Measurements from ENCODE around the gene SNTN. TPM values are rescaled to one million over a fixed set of nuclear protein-coding genes. Genes with fewer than 3 reads are reported as not detected.

Gene SNTN
- total RNA-seq, 1 donor from 2014 or later, result 0.22 TPM

DNA sequence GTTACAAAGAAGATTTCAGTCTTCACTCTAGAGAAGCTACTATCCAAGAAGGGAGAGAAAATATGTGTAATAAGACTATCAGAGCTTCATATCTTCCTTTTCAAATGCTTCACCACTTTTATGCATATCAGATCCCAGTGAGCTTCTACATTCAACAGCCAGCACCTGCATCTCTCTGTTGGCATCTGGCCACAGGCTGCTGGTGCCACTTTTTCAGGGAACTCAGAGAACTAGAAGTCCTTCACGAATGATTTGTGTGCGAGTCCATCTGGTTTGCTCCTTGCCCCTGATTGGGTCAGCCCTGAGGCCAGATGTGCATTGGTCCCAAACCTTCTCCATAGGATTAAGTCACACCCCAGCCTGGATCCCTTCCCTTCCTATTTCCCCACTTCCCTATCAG lies 22.1 kb downstream of the SNTN start:
- DNase-seq (ENCODE audit: low spot score in 2 of 2, unreplicated experiment in 2 of 2), result no peak
- no peak for TF ChIP-seq CTCF (IDR thresholded peaks at IDR 0.05; ENCODE audit: unreplicated experiment)
- H3K36me3 Mint-ChIP-seq, result no peaks in the 10 kb centered on the region
- no peak overlapping the region for H3K27ac Mint-ChIP-seq
- no peaks in the 10 kb centered on the region for H3K4me1 Mint-ChIP-seq
- no peak overlapping the region for H3K4me3 Mint-ChIP-seq
- H3K27me3 Mint-ChIP-seq (ENCODE audit: low read depth), result peaks cover 39% of the 10 kb centered on the region
- no peaks in the 10 kb centered on the region for H3K9me3 Mint-ChIP-seq

DNA sequence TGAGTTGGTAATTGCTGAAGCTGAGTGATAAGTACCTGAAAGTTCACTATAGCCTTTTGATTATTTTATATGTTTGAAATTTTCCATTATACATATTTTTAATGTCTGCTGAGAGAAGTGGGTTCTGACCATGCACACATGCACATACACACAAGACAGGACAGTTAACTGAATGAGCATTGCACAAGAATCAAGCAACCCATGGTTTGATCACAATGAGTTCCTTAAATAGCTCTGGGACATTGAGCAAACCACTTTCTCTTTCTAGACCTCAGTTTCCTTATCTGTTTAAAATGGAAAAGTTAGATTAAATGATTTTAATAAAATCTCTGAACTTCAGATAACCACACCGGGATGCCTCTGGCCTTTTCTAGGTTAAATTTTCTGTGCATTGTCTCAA lies 26.7 kb downstream of the SNTN start:
- no peak overlapping the region for H3K27ac Mint-ChIP-seq
- no peak for DNase-seq (ENCODE audit: low spot score in 2 of 2, unreplicated experiment in 2 of 2)
- no peak overlapping the region for H3K4me3 Mint-ChIP-seq
- H3K36me3 Mint-ChIP-seq, result no peaks in the 10 kb centered on the region
- H3K9me3 Mint-ChIP-seq, result no peaks in the 10 kb centered on the region
- TF ChIP-seq CTCF (IDR thresholded peaks at IDR 0.05; ENCODE audit: unreplicated experiment), result no peak
- peaks cover 24% of the 10 kb centered on the region for H3K27me3 Mint-ChIP-seq (ENCODE audit: low read depth)
- H3K4me1 Mint-ChIP-seq, result no peaks in the 10 kb centered on the region

DNA sequence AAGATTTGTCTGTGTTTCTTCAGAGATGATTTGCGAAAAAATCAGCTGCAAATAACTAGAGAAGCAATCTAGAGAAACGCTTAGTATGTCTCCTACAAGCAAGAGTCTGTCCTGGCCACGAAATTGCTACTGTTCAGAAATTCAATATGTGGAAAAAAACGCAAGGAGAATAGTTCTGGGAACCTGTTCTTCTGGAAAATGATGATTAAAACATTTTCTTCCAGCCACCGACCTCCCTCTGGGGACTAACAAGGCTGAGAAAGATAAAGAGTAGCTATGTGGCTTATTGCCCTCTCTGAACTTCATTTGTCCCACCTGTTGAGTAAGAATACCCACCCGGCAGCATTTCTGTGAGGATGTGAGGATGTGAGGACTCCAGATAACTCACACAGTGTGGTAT lies 31.6 kb downstream of the SNTN start:
- Mint-ChIP-seq H3K27ac (no peak overlapping the region), H3K27me3 (ENCODE audit: low read depth) (peaks cover 13% of the 10 kb centered on the region), H3K36me3 (no peaks in the 10 kb centered on the region), H3K9me3 (no peaks in the 10 kb centered on the region), H3K4me1 (no peaks in the 10 kb centered on the region), H3K4me3 (no peak overlapping the region)
- DNase-seq (ENCODE audit: low spot score in 2 of 2, unreplicated experiment in 2 of 2), result no peak
- TF ChIP-seq CTCF (IDR thresholded peaks at IDR 0.05; ENCODE audit: unreplicated experiment), result no peak

GRCh38 chr3:63685340-63685739 lies 32.9 kb downstream of the SNTN start:
- H3K36me3 Mint-ChIP-seq, result no peaks in the 10 kb centered on the region
- peaks cover 9% of the 10 kb centered on the region for H3K27me3 Mint-ChIP-seq (ENCODE audit: low read depth)
- H3K27ac Mint-ChIP-seq, result no peak overlapping the region
- no peaks in the 10 kb centered on the region for H3K4me1 Mint-ChIP-seq
- H3K4me3 Mint-ChIP-seq, result no peak overlapping the region
- TF ChIP-seq CTCF (IDR thresholded peaks at IDR 0.05; ENCODE audit: unreplicated experiment), result no peak
- no peaks in the 10 kb centered on the region for H3K9me3 Mint-ChIP-seq
- DNase-seq (ENCODE audit: low spot score in 2 of 2, unreplicated experiment in 2 of 2), result no peak

DNA sequence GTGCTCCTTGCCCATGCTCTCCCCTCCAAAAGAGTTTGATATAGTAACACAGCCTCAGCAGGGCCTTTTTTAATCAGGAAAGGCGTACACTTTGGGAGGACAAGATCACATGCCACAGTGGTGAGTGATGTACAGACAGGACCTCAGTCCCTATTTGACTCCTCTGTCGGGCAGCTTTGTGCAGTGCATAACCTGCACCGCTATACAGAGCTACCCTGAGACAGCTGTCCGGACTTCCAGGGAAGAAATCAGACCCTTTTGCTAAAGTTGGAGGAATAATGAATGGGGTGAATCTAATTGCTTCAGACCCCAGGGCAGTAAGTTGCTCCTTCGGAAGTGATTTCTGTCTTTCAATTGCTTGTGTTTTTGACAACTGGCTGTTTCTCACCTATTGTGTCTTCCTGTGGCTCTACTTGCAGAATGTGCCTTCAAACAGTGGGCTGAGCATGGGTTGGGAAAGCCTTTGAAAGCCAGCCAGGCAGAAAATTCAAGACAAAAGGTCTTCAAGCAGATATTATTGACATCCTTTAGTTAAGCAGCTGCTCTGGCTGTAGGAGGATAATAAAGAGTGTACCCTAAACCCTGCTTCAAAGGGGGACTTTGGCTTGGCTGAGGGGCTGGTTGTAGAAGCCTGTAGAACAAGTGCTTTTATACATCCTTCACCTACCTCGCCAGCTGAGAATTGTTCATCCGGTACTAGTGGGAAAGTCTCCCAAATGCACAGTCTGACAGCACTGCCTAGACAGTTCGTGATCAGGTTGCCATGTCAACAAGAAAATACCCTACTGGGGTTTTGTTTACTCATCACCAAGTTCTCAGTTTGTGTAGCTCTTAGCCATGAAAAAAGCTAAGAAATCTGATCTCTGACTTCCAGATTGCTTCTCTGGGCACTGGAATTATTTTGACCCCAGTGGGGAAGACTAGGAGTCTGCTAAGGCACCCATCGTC lies 35.1 kb downstream of the SNTN start:
- TF ChIP-seq CTCF (IDR thresholded peaks at IDR 0.05; ENCODE audit: unreplicated experiment), result no peak
- DNase-seq (ENCODE audit: low spot score in 2 of 2, unreplicated experiment in 2 of 2), result no peak
- no peak overlapping the region for H3K4me3 Mint-ChIP-seq
- no peaks in the 10 kb centered on the region for H3K4me1 Mint-ChIP-seq
- H3K27me3 Mint-ChIP-seq (ENCODE audit: low read depth), result peaks cover 4% of the 10 kb centered on the region
- H3K9me3 Mint-ChIP-seq, result peaks cover 16% of the 10 kb centered on the region
- H3K36me3 Mint-ChIP-seq, result no peaks in the 10 kb centered on the region
- H3K27ac Mint-ChIP-seq, result no peak overlapping the region

All from mesothelial cell of epicardium (in vitro differentiated cells).